Left lung (tissue), 10 donors: ENCODE results near the gene COX4I1. TPM values are rescaled to one million over a fixed set of nuclear protein-coding genes. Genes with fewer than 3 reads are reported as not detected.

Experiments
- ATAC-seq: fragments of 200-7000 bp; cut with Tn5 transposase; one replicate; pipeline ENCODE4 v1.9.1; 2020; ENCODE audit warnings: moderate library complexity
- DNase-seq, 4 donors: peaks; one replicate each; pipeline ENCODE4 v3.0.0-alpha.2; 2013 to 2020
- H3K27ac ChIP-seq, 2 donors: fragments of 200-600 bp; sonication (generic) in 1 of 2; one replicate each; pipeline versions ENCODE4 v1.5.0 to v1.8.0; 2020 to 2021
- H3K27me3 ChIP-seq, 2 donors: fragments of 200-600 bp; sonication (generic) in 1 of 2; one replicate each; pipeline versions ENCODE4 v1.5.0 to v1.8.0; 2020 to 2021
- H3K36me3 ChIP-seq, 2 donors: fragments of 200-600 bp; sonication (generic) in 1 of 2; one replicate each; pipeline versions ENCODE4 v1.5.0 to v1.8.0; 2020 to 2021
- H3K4me1 ChIP-seq, 2 donors: fragments of 200-600 bp; one replicate each; pipeline ENCODE4 v1.8.0; 2021
- H3K4me3 ChIP-seq, 2 donors: fragments of 200-600 bp; sonication (generic) in 1 of 2; one replicate each; pipeline versions ENCODE4 v1.5.0 to v1.8.0; 2020 to 2021; ENCODE audit warnings: mild to moderate bottlenecking in 1 of 2
- H3K9me3 ChIP-seq, 2 donors: fragments of 200-600 bp; sonication (generic) in 1 of 2; one replicate each; pipeline versions ENCODE4 v1.5.0 to v1.8.0; 2020 to 2021
- CTCF ChIP-seq, 2 donors: fragments of 200-600 bp; sonication (generic) in 1 of 2; IDR thresholded peaks; one replicate each; pipeline versions ENCODE4 v1.5.0 to v1.8.0; 2021; ENCODE audit warnings: antibody characterized with exemption in 2 of 2
- intact Hi-C, 2 donors: fragments of 100-400 bp; cut with DNase I; formaldehyde crosslinking; loops; one replicate each; pipeline versions ENCODE4 v1.11.2 to v1.14.2; 2022
- polyA plus RNA-seq, 6 donors: library from polyadenylated mRNA; unstranded; fragments of 120-200 nt; gene quantifications; one replicate each; pipeline ENCODE4 v1.2.1, GENCODE V29; 2013; ENCODE audit not compliant: insufficient read length in 6 of 6
- total RNA-seq, 2 donors: library from RNA; stranded (reverse); fragmentation: NEBNext Ultra II Directional; extraction: Animal tissue kit (Norgen Biotek cat#: 25700); gene quantifications; one replicate each; pipeline ENCODE4 v1.2.1, GENCODE V29; 2021
- donor health status: DM: no; HTN: yes; CAD: no.
- donor health status: DM: no; HTN: no; CAD: no.

COX4I1 gene
- total and polyA plus RNA-seq, 8 donors: 272 to 418 (median 314) TPM

GRCh38 chr16:85765767-85766166 is 33.7 kb upstream of the COX4I1 start:
- no peak for TF ChIP-seq CTCF (IDR thresholded peaks at IDR 0.05)
- Histone ChIP-seq H3K36me3 (no peaks in the 10 kb centered on the region), H3K9me3 (no peaks in the 10 kb centered on the region), H3K4me3 (no peak overlapping the region), H3K27me3 (peaks cover 0 to 9% of the 10 kb centered on the region in 2 donors), H3K4me1 (peaks cover 0 to 13% of the 10 kb centered on the region in 2 donors), H3K27ac (no peak overlapping the region)
- ATAC-seq: no peak
- DNase-seq: no peak
- intact Hi-C loops: no loop called here

- Histone ChIP-seq H3K27me3 (peaks cover 0 to 7% of the 10 kb centered on the region in 2 donors), H3K4me3 (no peak overlapping the region), H3K4me1 (no peaks in the 10 kb centered on the region), H3K9me3 (no peaks in the 10 kb centered on the region), H3K36me3 (peaks cover 0 to 8% of the 10 kb centered on the region in 2 donors), H3K27ac (no peak overlapping the region)
- intact Hi-C loops: no loop called here
- ATAC-seq (peak; percentile 59), DNase-seq (no peak)
- no peak for TF ChIP-seq CTCF (IDR thresholded peaks at IDR 0.05)
Measured at GRCh38 chr16:85767531-85767930, 32.0 kb upstream of the COX4I1 start.

- H3K4me3 ChIP-seq: no peak overlapping the region
- H3K27me3 ChIP-seq: peaks cover 0 to 7% of the 10 kb centered on the region in 2 donors
- peaks cover 0 to 8% of the 10 kb centered on the region in 2 donors for H3K36me3 ChIP-seq
- no peak for DNase-seq
- no peak for ATAC-seq
- TF ChIP-seq CTCF (IDR thresholded peaks at IDR 0.05): no peak
- H3K27ac ChIP-seq: no peak overlapping the region
- H3K4me1 ChIP-seq: no peaks in the 10 kb centered on the region
- intact Hi-C loops: no loop called here
- no peaks in the 10 kb centered on the region for H3K9me3 ChIP-seq
Measured at GRCh38 chr16:85768199-85768598, 31.3 kb upstream of the COX4I1 start.

GRCh38 chr16:85770741-85771140 is 28.8 kb upstream of the COX4I1 start:
- no peak for ATAC-seq

GRCh38 chr16:85773044-85773443 is 26.5 kb upstream of the COX4I1 start:
- Histone ChIP-seq H3K27me3 (no peaks in the 10 kb centered on the region), H3K36me3 (peaks cover 0 to 41% of the 10 kb centered on the region in 2 donors), H3K9me3 (no peaks in the 10 kb centered on the region), H3K4me3 (no peak overlapping the region), H3K27ac (no peak overlapping the region), H3K4me1 (no peaks in the 10 kb centered on the region)
- no peak for TF ChIP-seq CTCF (IDR thresholded peaks at IDR 0.05)
- DNase-seq (no peak), ATAC-seq (no peak)
- intact Hi-C loops: no loop called here

More at GRCh38 chr16:85770741-85771140, 28.8 kb upstream of the COX4I1 start:
- Histone ChIP-seq H3K27ac (no peak overlapping the region), H3K4me1 (no peaks in the 10 kb centered on the region), H3K9me3 (no peaks in the 10 kb centered on the region), H3K27me3 (peaks cover 0 to 6% of the 10 kb centered on the region in 2 donors), H3K4me3 (no peak overlapping the region), H3K36me3 (peaks cover 0 to 20% of the 10 kb centered on the region in 2 donors)
- DNase-seq: no peak
- TF ChIP-seq CTCF (IDR thresholded peaks at IDR 0.05): no peak
- intact Hi-C loops: no loop called here
